ENCODE data around the gene HIPK2. TPM values are rescaled to one million over a fixed set of nuclear protein-coding genes. Genes with fewer than 3 reads are reported as not detected.

Gene HIPK2
- polyA plus RNA-seq, 1 donor (not counting 4 experiments of a cell fraction or from before 2014, with no cell fraction given), result 5.8 TPM

GRCh38 chr7:139655305-139655704, 122.5 kb downstream of the HIPK2 start:
- peak overlapping the region; percentile 71 for H3K4me2 ChIP-seq (ENCODE audit: control insufficient read depth, extremely low read depth, insufficient read depth, low read depth, low read length)
- peak overlapping the region; percentile 23 for H3K9ac ChIP-seq (ENCODE audit: control insufficient read depth, extremely low read depth, insufficient read depth, low read length)
- H3K4me3 ChIP-seq (ENCODE audit: control insufficient read depth in 2 of 3, extremely low read depth in 1 of 3, insufficient read depth in 2 of 3, low read depth in 1 of 3, low read length in 3 of 3), result peak overlapping the region in 1 of 3 experiments; percentile 44
- dilution Hi-C loops (cut with MboI; ENCODE audit: extremely low pct_ligation_motif_present, low sequenced_read_pairs), result no loop called here
- peaks cover 19% of the 10 kb centered on the region for H3K79me2 ChIP-seq (ENCODE audit: control insufficient read depth, insufficient read depth, low read length)
- DNase-seq (ENCODE audit: low read depth, low spot score), result no peak
- TF ChIP-seq EZH2 (IDR thresholded peaks at IDR 0.05; ENCODE audit: low read length), result no peak
- no peak for TF ChIP-seq CTCF (optimal IDR thresholded peaks at IDR 0.05 in 1 of 3, IDR thresholded peaks at IDR 0.05 in 1 of 3, conservative IDR thresholded peaks at IDR 0.05 in 1 of 3; ENCODE audit: extremely low read depth in 1 of 3, insufficient read depth in 2 of 3, low read length in 3 of 3)
- H3K9me3 ChIP-seq (ENCODE audit: control insufficient read depth, low read depth, low read length), result no peaks in the 10 kb centered on the region
- H3K9me1 ChIP-seq (ENCODE audit: control insufficient read depth, extremely low read depth, insufficient read depth, low read length), result no peaks in the 10 kb centered on the region
- H3K36me3 ChIP-seq (ENCODE audit: control insufficient read depth in 2 of 2, extremely low read depth in 1 of 2, insufficient read depth in 2 of 2, low read length in 2 of 2), result no peaks in the 10 kb centered on the region
- H3K4me1 ChIP-seq (ENCODE audit: control insufficient read depth, extremely low read depth, insufficient read depth, low read length), result peaks cover 50% of the 10 kb centered on the region
- no peaks in the 10 kb centered on the region for H4K20me1 ChIP-seq (ENCODE audit: control insufficient read depth, extremely low read depth, insufficient read depth, low read length)
- H3K27me3 ChIP-seq (ENCODE audit: control insufficient read depth, extremely low read depth, insufficient read depth, low read length), result no peaks in the 10 kb centered on the region
- peak overlapping the region; percentile 27 for H2AFZ ChIP-seq (ENCODE audit: control insufficient read depth, low read length)
- peak overlapping the region; percentile 61 for H3K27ac ChIP-seq (ENCODE audit: control insufficient read depth, insufficient read depth, low read length)
- peak; percentile 29 for FAIRE-seq

GRCh38 chr7:139654276-139655181, 123.3 kb downstream of the HIPK2 start:
- no peaks in the 10 kb centered on the region for H3K9me1 ChIP-seq (ENCODE audit: control insufficient read depth, extremely low read depth, insufficient read depth, low read length)
- peaks cover 17% of the 10 kb centered on the region for H3K79me2 ChIP-seq (ENCODE audit: control insufficient read depth, insufficient read depth, low read length)
- H3K4me1 ChIP-seq (ENCODE audit: control insufficient read depth, extremely low read depth, insufficient read depth, low read length), result peaks cover 48% of the 10 kb centered on the region
- TF ChIP-seq EZH2 (IDR thresholded peaks at IDR 0.05; ENCODE audit: low read length) (no peak), CTCF (optimal IDR thresholded peaks at IDR 0.05 in 1 of 3, IDR thresholded peaks at IDR 0.05 in 1 of 3, conservative IDR thresholded peaks at IDR 0.05 in 1 of 3; ENCODE audit: extremely low read depth in 1 of 3, insufficient read depth in 2 of 3, low read length in 3 of 3) (no peak)
- no peaks in the 10 kb centered on the region for H3K27me3 ChIP-seq (ENCODE audit: control insufficient read depth, extremely low read depth, insufficient read depth, low read length)
- no peak overlapping the region for H3K4me3 ChIP-seq (ENCODE audit: control insufficient read depth in 2 of 3, extremely low read depth in 1 of 3, insufficient read depth in 2 of 3, low read depth in 1 of 3, low read length in 3 of 3)
- H3K36me3 ChIP-seq (ENCODE audit: control insufficient read depth in 2 of 2, extremely low read depth in 1 of 2, insufficient read depth in 2 of 2, low read length in 2 of 2), result no peaks in the 10 kb centered on the region
- H3K9me3 ChIP-seq (ENCODE audit: control insufficient read depth, low read depth, low read length), result no peaks in the 10 kb centered on the region
- no peak for FAIRE-seq
- no peak overlapping the region for H2AFZ ChIP-seq (ENCODE audit: control insufficient read depth, low read length)
- no peaks in the 10 kb centered on the region for H4K20me1 ChIP-seq (ENCODE audit: control insufficient read depth, extremely low read depth, insufficient read depth, low read length)
- no peak for DNase-seq (ENCODE audit: low read depth, low spot score)
- H3K9ac ChIP-seq (ENCODE audit: control insufficient read depth, extremely low read depth, insufficient read depth, low read length), result peak overlapping the region; percentile 6
- dilution Hi-C loops (cut with MboI; ENCODE audit: extremely low pct_ligation_motif_present, low sequenced_read_pairs), result no loop called here
- peak overlapping the region; percentile 71 for H3K4me2 ChIP-seq (ENCODE audit: control insufficient read depth, extremely low read depth, insufficient read depth, low read depth, low read length)
- H3K27ac ChIP-seq (ENCODE audit: control insufficient read depth, insufficient read depth, low read length), result peak overlapping the region; percentile 61
